Common myeloid progenitor, CD34-positive (primary cell): ENCODE results near the gene DPF3.

ENCODE experiments used
- CTCF ChIA-PET: fragments of 350-600 bp; sonication (Branson Sonifier 250); formaldehyde crosslinking; loops from one replicate; lab custom pipeline; 2021; ENCODE audit warnings: antibody characterized with exemption; lab: Charles Lee
- POLR2A ChIA-PET: fragments of 350-600 bp; sonication (Branson Sonifier 250); formaldehyde crosslinking; loops from one replicate; lab custom pipeline; 2021; ENCODE audit warnings: antibody characterized with exemption; lab: Charles Lee
- DNase-seq, 3 donors: peaks; one replicate each; pipeline versions ENCODE4 v3.0.0 to v3.0.0-alpha.2; 2013
- H3K27ac ChIP-seq, 2 experiments: 1 replicate in 1 of 2; 2 replicates in 1 of 2; pipeline ENCODE4 v1.7.0; 2013; ENCODE audit warnings: inconsistent platforms in 2 of 2, low read length in 2 of 2, mild to moderate bottlenecking in 2 of 2, low read depth in 1 of 2, moderate library complexity in 1 of 2; ENCODE audit not compliant: severe bottlenecking in 2 of 2, insufficient read depth in 1 of 2, poor library complexity in 1 of 2
- H3K27me3 ChIP-seq, 5 experiments: replicated peaks in 2 of 5; 1 replicate in 3 of 5; 2 replicates in 2 of 5; pipeline versions ENCODE4 v1.6.1 to v1.7.0; 2013; ENCODE audit warnings: low read length in 4 of 5, mild to moderate bottlenecking in 2 of 5, moderate library complexity in 2 of 5, inconsistent platforms in 1 of 5; ENCODE audit not compliant: insufficient read depth in 5 of 5, control insufficient read depth in 4 of 5
- H3K36me3 ChIP-seq, 4 experiments: 1 replicate in 2 of 4; 2 replicates in 2 of 4; pipeline versions ENCODE4 v1.6.1 to v1.7.0; 2013; ENCODE audit warnings: low read length in 3 of 4, control low read depth in 1 of 4, mild to moderate bottlenecking in 1 of 4; ENCODE audit not compliant: control insufficient read depth in 4 of 4, insufficient read depth in 4 of 4
- H3K4me1 ChIP-seq, 4 experiments: 1 replicate in 3 of 4; 2 replicates in 1 of 4; pipeline versions ENCODE4 v1.6.1 to v1.7.1; 2013; ENCODE audit warnings: low read length in 3 of 4, mild to moderate bottlenecking in 3 of 4, control low read depth in 1 of 4, inconsistent platforms in 1 of 4, moderate library complexity in 1 of 4; ENCODE audit not compliant: control insufficient read depth in 4 of 4, insufficient read depth in 4 of 4; ENCODE audit errors: control extremely low read depth in 1 of 4
- H3K4me3 ChIP-seq, 7 experiments: 1 replicate in 4 of 7; 2 replicates in 3 of 7; pipeline versions ENCODE4 v1.5.1 to v1.7.0; 2013; ENCODE audit warnings: mild to moderate bottlenecking in 7 of 7, low read length in 6 of 7, moderate library complexity in 6 of 7, inconsistent platforms in 2 of 7, low read depth in 2 of 7, control low read depth in 1 of 7; ENCODE audit not compliant: insufficient read depth in 4 of 7, control insufficient read depth in 1 of 7; ENCODE audit errors: extremely low read depth in 1 of 7
- H3K9me3 ChIP-seq, 5 experiments: 1 replicate in 4 of 5; 2 replicates in 1 of 5; pipeline versions ENCODE4 v1.6.1 to v1.7.1; 2013; ENCODE audit warnings: low read length in 4 of 5, mild to moderate bottlenecking in 2 of 5, inconsistent platforms in 1 of 5, low read depth in 1 of 5, moderate library complexity in 1 of 5; ENCODE audit not compliant: control insufficient read depth in 4 of 5, insufficient read depth in 2 of 5; ENCODE audit errors: control extremely low read depth in 1 of 5
- WGBS: methylation state at CpG from one replicate; pipeline ENCODE4 v1.1.5; 2013; ENCODE audit not compliant: insufficient coverage; 5-methylcytosine and 5-hydroxymethylcytosine counted together

The DPF3 gene

DNA sequence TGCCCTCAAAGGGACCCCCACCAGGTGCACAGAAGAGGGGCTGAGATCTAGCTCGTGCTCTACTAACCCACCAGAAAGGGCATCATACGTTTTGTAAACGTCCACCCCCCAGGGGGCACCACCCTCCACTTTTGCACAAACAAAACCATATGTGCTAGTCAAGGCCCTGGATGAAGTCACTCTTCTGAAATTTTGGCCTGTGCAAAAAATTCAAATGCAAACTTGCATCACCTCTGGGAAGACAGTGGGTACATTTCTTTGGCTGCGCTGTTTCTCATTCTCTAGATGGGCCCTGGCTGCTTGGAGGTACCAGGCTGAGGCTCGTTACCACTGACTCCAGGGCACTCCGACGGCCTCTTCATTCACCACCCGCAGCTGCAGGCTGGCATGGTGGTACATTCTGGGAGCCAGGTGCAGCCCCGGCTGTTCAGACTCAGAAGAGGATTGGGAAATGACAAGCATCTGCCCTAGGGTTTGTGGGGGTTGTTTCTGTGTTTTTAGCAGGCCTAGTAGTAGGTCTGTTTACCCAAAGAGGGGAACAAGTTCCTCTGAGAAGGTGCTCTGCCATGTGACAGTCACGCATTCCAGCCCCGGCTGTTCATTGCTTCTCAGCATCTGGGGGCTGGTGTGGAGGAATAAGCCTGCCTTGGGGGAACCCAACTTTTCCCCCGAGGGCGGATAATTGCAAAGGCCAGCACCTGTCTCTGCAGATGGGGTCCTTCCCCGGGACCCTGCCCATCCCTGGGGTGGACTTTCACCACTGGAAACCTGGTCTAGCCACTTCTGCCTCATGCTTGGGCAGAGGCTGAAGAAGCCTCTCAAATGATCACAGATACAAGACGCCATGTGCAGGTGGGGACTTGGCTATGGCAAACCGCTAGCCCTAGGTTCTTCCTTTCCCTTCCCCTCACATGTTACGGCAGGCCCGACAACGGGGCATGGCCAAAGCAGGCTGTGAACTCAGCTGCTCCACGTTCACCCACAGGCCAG is 147.6 kb downstream of the DPF3 start:
- Histone ChIP-seq H3K4me1 (peaks cover 0 to 3% (median 0%) of the 10 kb centered on the region in 4 experiments), H3K4me3 (no peak overlapping the region), H3K27me3 (peaks cover 0 to 5% (median 0%) of the 10 kb centered on the region in 5 experiments), H3K9me3 (peaks cover 0 to 6% (median 3%) of the 10 kb centered on the region in 5 experiments), H3K36me3 (no peaks in the 10 kb centered on the region), H3K27ac (no peak overlapping the region)
- DNase-seq = no peak
- ChIA-PET POLR2A (no interaction called here), CTCF (interaction anchor here (0.9 to 1.1 kb wide), 2 partner anchors 39 to 72 kb away, joined by 3 to 4 read pairs; no protein-coding TSS in a partner anchor)
- 97% methylated on average over 14 of the region's 20 CpGs for WGBS

DNA sequence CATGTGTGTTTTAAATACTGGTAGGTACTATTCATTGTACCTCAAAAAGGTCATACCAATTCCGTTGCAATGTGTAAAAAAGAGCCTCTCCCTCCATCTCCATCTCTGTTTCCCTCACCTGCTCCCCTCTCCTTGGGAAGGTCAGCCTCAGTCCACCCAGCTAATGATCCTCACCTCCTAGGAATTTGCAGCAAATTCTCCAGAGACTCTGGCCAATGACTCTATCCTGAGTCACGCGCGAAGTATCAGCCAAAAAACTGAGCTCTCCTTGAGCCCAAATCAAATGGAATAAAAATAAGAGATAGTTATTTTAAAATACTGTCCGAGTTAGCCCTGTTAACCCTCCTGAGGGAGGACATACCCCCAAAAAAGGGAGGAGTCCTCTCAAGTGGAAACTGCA is 148.4 kb downstream of the DPF3 start:
- Histone ChIP-seq H3K4me1 (peaks cover 0 to 3% (median 0%) of the 10 kb centered on the region in 4 experiments), H3K9me3 (peaks cover 0 to 6% (median 3%) of the 10 kb centered on the region in 5 experiments), H3K27me3 (peaks cover 0 to 2% (median 0%) of the 10 kb centered on the region in 5 experiments), H3K36me3 (no peaks in the 10 kb centered on the region), H3K4me3 (no peak overlapping the region), H3K27ac (no peak overlapping the region)
- ChIA-PET POLR2A (no interaction called here), CTCF (no interaction called here)
- 67% methylated on average over 2 of the region's 5 CpGs for WGBS
- no peak for DNase-seq

DNA sequence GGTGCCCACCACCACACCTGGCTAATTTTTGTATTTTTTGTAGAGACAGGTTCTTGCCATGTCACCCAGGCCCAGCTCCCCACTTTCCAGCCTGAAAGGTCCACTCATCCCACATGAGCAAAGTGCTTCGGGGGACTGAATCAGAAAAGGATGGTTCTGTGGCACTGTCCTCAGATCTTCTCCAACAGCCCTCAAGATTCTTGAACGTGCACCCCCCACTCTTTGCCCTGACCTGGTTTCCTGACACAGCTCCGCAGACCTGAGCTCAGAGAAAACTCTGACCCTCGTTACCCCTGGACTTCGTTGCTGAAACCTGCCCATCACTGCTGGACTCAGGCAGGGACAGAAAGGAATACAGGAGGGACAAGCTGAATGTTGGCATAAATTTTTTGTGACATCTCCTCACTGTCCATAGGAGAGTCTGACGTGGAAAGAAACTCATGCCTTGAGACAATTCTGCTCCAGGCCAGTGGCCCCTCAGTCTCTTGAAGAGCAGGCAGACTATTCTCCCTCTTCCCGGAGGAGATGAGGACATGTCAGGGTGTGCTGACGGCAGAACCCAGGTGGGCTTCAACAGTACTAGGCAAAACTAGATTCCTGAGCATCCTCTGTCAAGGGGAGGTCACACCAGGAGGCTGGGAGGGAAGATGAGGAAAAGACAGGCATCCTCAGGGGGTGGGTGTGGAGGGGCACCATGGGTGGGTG is 149.3 kb downstream of the DPF3 start:
- no peak overlapping the region for H3K4me3 ChIP-seq
- 98% methylated on average over 8 of the region's 8 CpGs for WGBS
- DNase-seq = no peak
- POLR2A ChIA-PET = interaction anchor here (0.6 kb wide), 2 partner anchors 473 to 539 kb away, joined by 3 to 4 read pairs; no protein-coding TSS in a partner anchor
- CTCF ChIA-PET = no interaction called here
- H3K27me3 ChIP-seq = peaks cover 0 to 2% (median 0%) of the 10 kb centered on the region in 5 experiments
- peaks cover 0 to 3% (median 0%) of the 10 kb centered on the region in 4 experiments for H3K4me1 ChIP-seq
- H3K36me3 ChIP-seq = no peaks in the 10 kb centered on the region
- H3K9me3 ChIP-seq = peaks cover 0 to 6% (median 3%) of the 10 kb centered on the region in 5 experiments
- no peak overlapping the region for H3K27ac ChIP-seq

DNA sequence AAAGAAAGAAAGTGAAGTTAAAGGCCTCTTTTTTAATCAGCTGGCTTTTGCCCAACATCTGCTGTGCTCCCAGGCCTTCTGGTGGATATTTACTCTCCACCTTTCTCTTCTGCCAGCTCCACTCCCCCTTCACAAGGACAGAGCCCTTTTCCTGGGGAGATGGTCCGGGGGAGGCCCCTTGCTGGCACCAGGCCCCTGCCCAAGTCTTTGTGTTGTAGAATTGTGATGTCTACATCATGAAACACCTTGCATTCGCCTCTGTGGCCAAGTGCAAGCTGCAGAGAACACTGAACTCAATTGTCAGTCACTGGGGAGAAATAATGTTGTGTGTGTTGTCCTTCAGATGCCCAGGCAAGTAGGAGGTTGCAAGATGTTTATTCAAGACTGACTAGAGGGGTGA is 150.3 kb downstream of the DPF3 start:
- Histone ChIP-seq H3K4me3 (no peak overlapping the region), H3K4me1 (peaks cover 0 to 3% (median 0%) of the 10 kb centered on the region in 4 experiments), H3K27ac (no peak overlapping the region), H3K9me3 (peaks cover 0 to 6% (median 3%) of the 10 kb centered on the region in 5 experiments), H3K27me3 (peaks cover 0 to 2% (median 0%) of the 10 kb centered on the region in 5 experiments), H3K36me3 (no peaks in the 10 kb centered on the region)
- ChIA-PET POLR2A (interaction anchor here (0.6 kb wide), 1 partner anchor 472 kb away, joined by 4 read pairs; no protein-coding TSS in a partner anchor), CTCF (no interaction called here)
- WGBS = 88% methylated on average over 1 of the region's 2 CpGs
- no peak for DNase-seq

DNA sequence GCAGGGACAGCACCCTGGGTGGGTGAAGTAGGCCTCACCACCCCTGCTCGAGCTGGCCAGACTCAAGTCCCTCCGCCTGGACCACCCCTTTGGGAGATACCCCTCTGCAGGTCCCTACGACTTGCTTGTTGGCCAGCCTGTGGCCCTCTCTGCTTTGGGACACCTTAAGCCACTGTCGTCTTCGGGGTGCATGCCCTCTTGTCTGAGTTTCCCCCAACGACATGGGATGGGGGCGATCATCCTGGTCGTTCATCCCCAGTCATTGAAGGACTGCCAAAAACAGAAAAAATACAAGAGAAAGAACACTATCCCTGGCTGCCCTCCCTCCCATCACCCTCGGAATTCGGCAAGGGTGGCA is 151.1 kb downstream of the DPF3 start:
- CTCF ChIA-PET = no interaction called here
- peaks cover 0 to 3% (median 0%) of the 10 kb centered on the region in 4 experiments for H3K4me1 ChIP-seq
- peaks cover 0 to 2% (median 0%) of the 10 kb centered on the region in 5 experiments for H3K27me3 ChIP-seq
- peaks cover 0 to 1% (median 0%) of the 10 kb centered on the region in 5 experiments for H3K9me3 ChIP-seq
- 94% methylated on average over 8 of the region's 10 CpGs for WGBS
- POLR2A ChIA-PET = no interaction called here
- no peak for DNase-seq
- H3K36me3 ChIP-seq = no peaks in the 10 kb centered on the region
- H3K27ac ChIP-seq = no peak overlapping the region
- H3K4me3 ChIP-seq = no peak overlapping the region

DNA sequence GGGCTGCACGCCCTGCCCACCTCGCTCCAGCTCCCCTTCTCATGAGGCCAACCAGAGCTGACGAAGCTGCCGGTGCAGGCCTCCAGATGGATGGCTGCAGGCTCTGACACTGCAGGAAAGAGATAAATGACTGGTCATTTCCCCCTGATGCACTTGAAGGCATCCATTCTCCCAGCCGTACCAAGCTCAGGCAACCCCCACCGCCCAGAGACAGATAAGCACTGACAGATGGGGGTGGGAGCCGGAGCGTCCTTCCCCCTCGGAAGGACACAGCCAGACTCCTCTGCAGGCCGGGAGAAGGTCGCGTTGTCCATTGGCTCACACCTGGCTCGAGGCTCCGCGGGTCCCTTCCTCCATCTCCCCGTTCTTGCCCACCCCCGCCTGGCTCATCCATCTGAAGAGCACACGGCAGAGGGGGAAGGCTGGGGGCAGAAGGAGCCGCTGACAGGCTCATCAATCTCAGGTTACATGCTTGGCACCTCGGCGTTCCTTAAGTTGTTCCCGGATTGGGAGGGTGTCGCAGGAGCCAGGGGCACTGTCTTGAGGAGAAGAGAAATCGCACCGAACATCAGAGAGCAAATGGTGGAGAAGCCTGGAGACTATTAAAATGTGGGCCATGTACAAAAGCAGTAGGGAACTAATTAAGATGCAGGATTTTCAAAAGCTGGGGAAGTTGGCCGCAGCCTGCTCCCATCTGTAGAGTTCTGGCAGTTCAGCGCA is 151.6 kb downstream of the DPF3 start:
- CTCF ChIA-PET = no interaction called here
- WGBS = 77% methylated on average over 25 of the region's 27 CpGs
- H3K27me3 ChIP-seq = peaks cover 0 to 2% (median 0%) of the 10 kb centered on the region in 5 experiments

More for the DNA sequence above, 151.6 kb downstream of the DPF3 start:
- DNase-seq = peak; percentile 10 to 72 (median 58)
- H3K4me1 ChIP-seq = peaks cover 0 to 3% (median 0%) of the 10 kb centered on the region in 4 experiments
- H3K4me3 ChIP-seq = no peak overlapping the region
- POLR2A ChIA-PET = no interaction called here
- H3K27ac ChIP-seq = no peak overlapping the region
- no peaks in the 10 kb centered on the region for H3K9me3 ChIP-seq
- no peaks in the 10 kb centered on the region for H3K36me3 ChIP-seq
